Liver (tissue), 3 donors: ENCODE results near the gene MT1M.

ENCODE experiments used
- ATF3 ChIP-seq: IDR thresholded peaks from 2 replicates; pipeline ENCODE4 v1.6.1; 2016; ENCODE audit warnings: antibody characterized with exemption
- HNF4G ChIP-seq: IDR thresholded peaks from 2 replicates; pipeline ENCODE4 v1.6.1; 2016; ENCODE audit warnings: antibody characterized with exemption
- JUND ChIP-seq, 2 donors: IDR thresholded peaks; 2 replicates each; pipeline ENCODE4 v1.6.1; 2016; ENCODE audit warnings: antibody characterized with exemption in 2 of 2
- MAX ChIP-seq: IDR thresholded peaks from 2 replicates; pipeline ENCODE4 v1.6.1; 2016; ENCODE audit warnings: antibody characterized with exemption
- RAD21 ChIP-seq, 2 donors: IDR thresholded peaks; 2 replicates each; pipeline ENCODE4 v1.6.1; 2016; ENCODE audit warnings: antibody characterized with exemption in 2 of 2, mild to moderate bottlenecking in 2 of 2
- REST ChIP-seq: IDR thresholded peaks from 2 replicates; pipeline ENCODE4 v1.6.1; 2016; ENCODE audit warnings: antibody characterized with exemption, mild to moderate bottlenecking
- RXRA ChIP-seq, 2 donors: IDR thresholded peaks; 2 replicates each; pipeline ENCODE4 v1.6.1; 2017 to 2018; ENCODE audit warnings: antibody characterized with exemption in 2 of 2, mild to moderate bottlenecking in 1 of 2
- SP1 ChIP-seq: IDR thresholded peaks from 2 replicates; pipeline ENCODE4 v1.6.1; 2018; ENCODE audit warnings: antibody characterized with exemption, mild to moderate bottlenecking
- TAF1 ChIP-seq: conservative IDR thresholded peaks from 2 replicates; pipeline ENCODE4 v1.6.1; 2016; ENCODE audit warnings: antibody characterized with exemption, mild to moderate bottlenecking
- YY1 ChIP-seq: IDR thresholded peaks from 2 replicates; pipeline ENCODE4 v1.6.1; 2016; ENCODE audit warnings: antibody characterized with exemption, mild to moderate bottlenecking
- ZBTB33 ChIP-seq: IDR thresholded peaks from 2 replicates; pipeline ENCODE4 v1.6.1; 2016; ENCODE audit warnings: antibody characterized with exemption
- TF ChIP-seq, protein P1 (sequence below): fragments of 150-350 bp; IDR thresholded peaks from 2 replicates; pipeline ENCODE4 v1.5.1; 2017; ENCODE audit warnings: improper control_type of control experiment, low read depth, low read length; ENCODE audit not compliant: missing input control
- donor health status: healthy.
- donor health status: healthy.

GRCh38 chr16:56593573-56594291, 38.7 kb upstream of the MT1M start:
- TF ChIP-seq, protein P1, sequence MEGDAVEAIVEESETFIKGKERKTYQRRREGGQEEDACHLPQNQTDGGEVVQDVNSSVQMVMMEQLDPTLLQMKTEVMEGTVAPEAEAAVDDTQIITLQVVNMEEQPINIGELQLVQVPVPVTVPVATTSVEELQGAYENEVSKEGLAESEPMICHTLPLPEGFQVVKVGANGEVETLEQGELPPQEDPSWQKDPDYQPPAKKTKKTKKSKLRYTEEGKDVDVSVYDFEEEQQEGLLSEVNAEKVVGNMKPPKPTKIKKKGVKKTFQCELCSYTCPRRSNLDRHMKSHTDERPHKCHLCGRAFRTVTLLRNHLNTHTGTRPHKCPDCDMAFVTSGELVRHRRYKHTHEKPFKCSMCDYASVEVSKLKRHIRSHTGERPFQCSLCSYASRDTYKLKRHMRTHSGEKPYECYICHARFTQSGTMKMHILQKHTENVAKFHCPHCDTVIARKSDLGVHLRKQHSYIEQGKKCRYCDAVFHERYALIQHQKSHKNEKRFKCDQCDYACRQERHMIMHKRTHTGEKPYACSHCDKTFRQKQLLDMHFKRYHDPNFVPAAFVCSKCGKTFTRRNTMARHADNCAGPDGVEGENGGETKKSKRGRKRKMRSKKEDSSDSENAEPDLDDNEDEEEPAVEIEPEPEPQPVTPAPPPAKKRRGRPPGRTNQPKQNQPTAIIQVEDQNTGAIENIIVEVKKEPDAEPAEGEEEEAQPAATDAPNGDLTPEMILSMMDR: no peak
- TF ChIP-seq JUND (IDR thresholded peaks at IDR 0.05) (no peak), REST (no peak), MAX (no peak), RAD21 (IDR thresholded peaks at IDR 0.05) (no peak), HNF4G (no peak), TAF1 (no peak), ZBTB33 (no peak), SP1 (no peak), YY1 (no peak), ATF3 (no peak), RXRA (IDR thresholded peaks at IDR 0.05) (no peak)
